HG02870 (cell line): Measurements from ENCODE around the gene SMIM35.
A peak's percentile ranks its signal among the peaks of the same experiment; 100 is the strongest.
"Not testable (repeated sequence)": the region's sequence is repeated elsewhere in the genome, so short reads cannot be mapped to it uniquely, and the experiment has no call there.

ENCODE experiments used
- ATAC-seq: cut with Tn5 transposase; IDR thresholded peaks from one replicate; pipeline ENCODE4 v1.9.1; 2021; ENCODE audit warnings: mild to moderate bottlenecking, moderate library complexity; ENCODE audit not compliant: unreplicated experiment

Gene SMIM35

DNA sequence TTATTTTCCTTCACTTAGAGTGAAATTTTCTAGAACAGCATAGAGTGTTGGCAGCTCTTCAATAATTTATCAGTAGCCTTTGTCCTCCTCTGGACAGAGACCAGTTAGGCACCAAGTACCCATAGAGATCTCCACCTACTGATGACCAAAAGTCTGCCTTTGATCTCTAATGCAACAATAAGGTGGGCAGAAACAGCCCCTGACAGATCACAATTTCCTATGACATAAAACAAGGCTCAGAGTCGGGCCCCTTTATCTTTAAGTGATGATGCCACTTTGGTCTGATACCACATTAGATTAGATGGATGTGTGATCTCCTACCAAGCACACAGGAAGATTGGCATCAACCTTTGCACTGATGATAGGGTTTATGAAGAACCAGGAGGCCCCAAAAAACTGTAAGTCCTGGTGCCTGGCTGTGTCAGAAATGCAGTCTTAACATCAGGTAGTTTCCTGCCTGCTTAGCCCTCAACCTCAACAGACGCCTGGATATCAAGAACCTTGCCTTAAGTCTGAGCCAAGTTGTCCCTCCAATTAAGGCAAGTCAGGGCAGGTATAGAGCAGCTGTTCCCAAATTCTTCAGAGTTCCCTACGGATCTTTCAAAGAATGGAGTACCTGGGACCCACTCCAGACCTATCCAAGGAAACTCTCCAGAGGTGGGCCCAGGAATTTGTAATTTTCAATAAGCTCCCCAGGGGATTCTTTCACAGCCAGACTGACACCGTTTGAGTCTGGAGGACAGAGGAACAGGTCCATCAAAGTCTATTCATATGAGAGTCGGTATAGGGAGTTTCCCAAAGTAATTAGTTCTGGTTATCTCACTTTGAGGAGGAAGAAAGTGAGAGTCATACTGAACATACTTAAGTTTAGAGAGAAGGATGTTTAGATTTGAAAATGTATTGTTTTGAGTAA lies 40.5 kb downstream of the SMIM35 start:
- no peak for ATAC-seq

- no peak for ATAC-seq
Observed at GRCh38 chr11:118045191-118045590, 41.6 kb downstream of the SMIM35 start.

DNA sequence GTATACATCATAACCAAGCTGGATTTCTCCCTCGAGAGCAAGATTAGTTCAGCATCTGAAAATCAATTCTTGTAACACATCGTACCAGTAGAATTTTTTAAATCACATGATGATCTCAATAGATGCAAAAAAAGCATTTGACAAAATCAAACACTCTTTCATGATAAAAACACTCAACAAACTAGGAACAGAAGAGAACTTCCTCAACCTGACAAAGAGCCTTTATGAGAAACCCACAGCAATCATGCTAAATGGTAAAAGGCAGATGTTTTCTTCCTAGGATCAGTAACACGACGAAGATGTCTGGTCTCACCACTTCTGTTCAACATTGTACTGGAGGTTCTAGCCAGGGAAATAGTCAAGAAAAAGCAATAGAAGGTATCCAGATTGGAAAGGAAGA lies 44.0 kb downstream of the SMIM35 start:
- no peak for ATAC-seq

DNA sequence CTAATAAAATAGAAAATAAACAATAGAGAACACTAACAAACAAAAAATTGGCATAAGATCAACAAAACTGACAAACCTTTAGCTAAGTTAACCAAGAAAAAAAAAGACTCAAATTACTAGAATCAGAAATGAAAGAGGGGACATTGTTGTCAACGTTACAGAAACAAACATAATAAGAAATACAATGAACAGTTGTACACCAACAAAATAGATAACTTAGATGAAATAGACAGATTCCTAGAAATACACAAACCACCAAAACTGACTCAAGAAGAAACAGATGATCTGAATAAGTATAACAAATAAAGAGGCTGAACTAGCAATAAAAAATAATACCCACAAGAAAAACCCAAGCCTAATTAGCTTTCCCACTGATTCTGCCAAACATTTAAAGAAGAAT lies 44.6 kb downstream of the SMIM35 start:
- ATAC-seq: no peak

DNA sequence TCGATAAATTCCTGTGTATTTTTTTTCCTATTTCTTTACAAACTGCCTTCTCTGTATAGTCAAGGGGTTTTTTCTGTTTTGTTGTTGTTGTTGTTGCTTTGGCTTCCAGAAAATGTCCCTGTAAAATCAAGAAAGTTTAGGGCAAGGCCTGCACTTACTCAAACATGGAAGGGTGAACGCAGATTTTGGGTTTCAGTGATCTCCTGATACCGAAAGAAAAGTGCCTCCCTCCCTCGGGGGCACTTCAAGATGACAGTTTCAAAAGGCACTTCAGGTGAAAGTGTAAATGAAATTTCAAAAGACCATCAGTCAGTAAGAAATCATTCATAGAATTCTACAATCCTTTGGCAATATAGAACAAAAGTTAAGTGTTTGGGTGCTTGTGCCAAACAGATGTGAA lies 53.3 kb downstream of the SMIM35 start:
- ATAC-seq: no peak

DNA sequence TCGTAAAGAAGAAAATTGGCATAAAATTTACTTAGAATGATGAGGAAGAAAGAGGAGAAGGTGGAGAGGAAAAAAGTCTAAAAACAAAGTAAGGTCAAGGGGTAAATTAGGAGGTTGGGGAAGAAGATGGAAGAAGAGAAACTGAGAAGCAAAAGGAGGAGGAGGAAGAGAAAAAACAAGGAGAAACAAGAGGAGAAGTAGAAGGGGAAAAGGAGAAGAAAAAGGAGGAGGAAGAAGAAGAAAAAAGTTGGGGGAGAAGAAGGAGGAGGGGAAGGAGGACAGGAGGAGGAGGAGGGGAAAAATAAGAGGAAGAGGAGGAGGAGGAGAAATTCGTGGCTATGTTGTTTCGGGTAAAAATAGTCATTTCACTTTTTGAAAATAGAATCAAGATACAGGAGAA lies 58.1 kb downstream of the SMIM35 start:
- no peak for ATAC-seq

GRCh38 chr11:118027694-118028093 lies 59.1 kb downstream of the SMIM35 start:
- no peak for ATAC-seq

DNA sequence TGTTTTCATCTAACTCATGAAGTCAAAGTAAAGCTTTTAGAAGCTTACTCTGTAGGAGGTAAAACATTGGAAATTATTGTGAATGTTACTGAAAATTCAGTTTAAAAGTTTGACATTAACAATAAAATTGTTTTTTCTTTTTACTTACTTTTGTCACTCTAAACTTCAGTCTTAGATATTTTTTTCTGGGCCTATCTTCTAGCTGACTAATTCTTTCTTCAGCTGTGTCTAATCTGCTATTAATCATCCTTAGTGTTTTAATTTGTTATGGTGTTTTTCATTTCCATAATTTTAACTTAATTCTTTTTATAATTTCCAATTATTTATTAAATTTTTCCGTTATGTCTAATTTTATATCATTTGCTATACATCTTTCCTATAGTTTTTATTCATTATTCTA lies 65.6 kb downstream of the SMIM35 start:
- no peak for ATAC-seq

DNA sequence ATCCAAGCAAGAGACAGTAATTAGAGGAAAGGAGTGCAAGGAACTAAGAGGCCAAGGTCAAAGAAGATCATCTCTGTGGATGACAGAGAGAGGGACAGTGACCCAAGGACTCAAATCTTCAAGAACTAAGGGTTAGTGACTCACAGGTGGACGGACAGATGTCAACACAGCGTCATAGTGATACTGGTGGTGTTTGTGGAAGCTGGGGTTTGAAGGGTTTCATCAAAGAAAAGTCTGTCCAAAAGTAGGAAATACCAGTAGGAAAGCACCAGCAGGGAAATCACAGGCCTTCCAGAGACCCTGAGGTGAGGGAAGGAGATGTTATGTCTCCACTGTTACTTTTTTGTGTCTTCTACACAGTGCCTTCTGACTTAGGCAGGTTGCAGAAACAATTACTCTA lies 68.4 kb downstream of the SMIM35 start:
- no peak for ATAC-seq

GRCh38 chr11:118017631-118018315 lies 69.0 kb downstream of the SMIM35 start:
- no peak for ATAC-seq

GRCh38 chr11:118017111-118017510 lies 69.7 kb downstream of the SMIM35 start:
- no peak for ATAC-seq

GRCh38 chr11:118016104-118016503 lies 70.7 kb downstream of the SMIM35 start:
- no peak for ATAC-seq

- no peak for ATAC-seq
Observed at GRCh38 chr11:118015385-118015841, 71.3 kb downstream of the SMIM35 start.

GRCh38 chr11:118014022-118014421 lies 72.7 kb downstream of the SMIM35 start:
- ATAC-seq: no peak

- ATAC-seq: no peak
Observed at GRCh38 chr11:118012083-118012669, 74.6 kb downstream of the SMIM35 start.

- ATAC-seq: peak; percentile 75
Observed at GRCh38 chr11:118010738-118011461, 75.9 kb downstream of the SMIM35 start.

DNA sequence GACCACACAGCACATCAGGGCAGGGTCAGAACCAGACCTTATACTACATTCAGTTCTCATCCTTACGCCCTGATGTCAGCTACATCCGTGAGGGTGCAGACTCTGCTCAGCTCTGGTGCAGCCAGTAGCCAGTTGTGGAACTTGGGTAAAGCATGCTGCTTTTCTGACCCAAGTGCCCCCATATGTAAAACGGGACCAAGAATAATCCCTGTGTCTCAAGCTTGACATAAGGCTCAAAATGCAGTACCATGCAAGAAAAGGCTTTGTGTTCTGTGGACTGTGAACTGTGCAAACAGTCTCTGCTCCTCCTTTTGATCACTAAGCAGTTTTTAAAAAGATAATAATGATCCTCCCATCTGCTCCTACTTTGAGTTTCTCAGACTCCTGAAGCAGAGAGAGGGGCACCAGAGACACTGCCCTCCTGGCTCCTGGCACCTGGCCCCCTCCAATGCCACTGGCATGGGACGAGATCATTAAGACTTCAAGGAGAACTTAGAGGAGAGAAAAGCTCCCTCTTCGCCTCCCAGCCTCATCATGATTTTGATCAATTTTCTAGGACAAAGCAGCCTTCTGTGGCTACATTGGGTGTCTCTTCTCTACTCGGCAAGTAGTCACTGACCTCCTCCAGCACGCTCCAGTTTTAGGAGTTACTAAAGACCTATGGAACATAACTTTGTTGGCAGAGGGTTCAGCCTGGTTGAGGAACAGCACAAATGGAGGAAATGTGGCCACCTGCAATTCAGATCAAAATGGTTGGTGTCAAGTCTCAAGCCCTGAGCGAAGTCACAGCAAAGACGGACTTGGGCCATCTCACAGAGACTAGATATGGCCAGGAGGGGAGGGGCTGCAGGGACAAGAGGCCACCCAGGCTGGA lies 76.7 kb downstream of the SMIM35 start:
- no peak for ATAC-seq

- no peak for ATAC-seq
Observed at GRCh38 chr11:118008271-118008911, 78.4 kb downstream of the SMIM35 start.

GRCh38 chr11:118007563-118008270 lies 79.0 kb downstream of the SMIM35 start:
- ATAC-seq: not testable (repeated sequence)
